GM21423 (cell line): ENCODE data around the gene DDR2.
"Not testable (repeated sequence)": the region's sequence is repeated elsewhere in the genome, so short reads cannot be mapped to it uniquely, and the experiment has no call there.

ENCODE experiments used
- ATAC-seq: cut with Tn5 transposase; IDR thresholded peaks from one replicate; pipeline ENCODE4 v1.9.1; 2021; ENCODE audit warnings: mild to moderate bottlenecking, moderate library complexity; ENCODE audit not compliant: unreplicated experiment

The DDR2 gene

DNA sequence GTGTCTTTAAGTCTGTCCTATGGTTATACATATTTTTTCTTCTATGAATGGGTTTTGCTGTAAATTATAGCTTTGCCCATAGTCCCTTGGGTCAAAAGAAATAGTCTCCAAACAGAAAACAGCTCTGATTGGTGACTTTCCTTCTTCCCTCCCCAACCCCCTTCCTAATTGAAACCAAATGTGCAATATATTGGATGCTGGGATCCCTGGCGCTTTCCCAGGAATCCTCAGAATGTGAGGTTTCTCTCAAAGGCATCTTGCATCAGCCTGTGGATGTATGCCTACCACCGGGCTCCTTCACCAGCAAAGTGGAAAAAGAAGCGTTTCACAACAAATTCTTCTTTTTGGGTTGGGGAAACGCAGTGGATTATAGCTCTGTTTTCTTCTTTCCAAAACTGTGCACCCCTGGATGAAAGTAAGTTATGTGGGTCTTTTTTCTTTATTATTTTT lies at the start of gene DDR2:
Gene DDR2 (plus strand): TSS at position 248 of the 450 bp plus-strand sequence. CDS start 86,600 bp downstream, outside the sequence.
- no peak for ATAC-seq

DNA sequence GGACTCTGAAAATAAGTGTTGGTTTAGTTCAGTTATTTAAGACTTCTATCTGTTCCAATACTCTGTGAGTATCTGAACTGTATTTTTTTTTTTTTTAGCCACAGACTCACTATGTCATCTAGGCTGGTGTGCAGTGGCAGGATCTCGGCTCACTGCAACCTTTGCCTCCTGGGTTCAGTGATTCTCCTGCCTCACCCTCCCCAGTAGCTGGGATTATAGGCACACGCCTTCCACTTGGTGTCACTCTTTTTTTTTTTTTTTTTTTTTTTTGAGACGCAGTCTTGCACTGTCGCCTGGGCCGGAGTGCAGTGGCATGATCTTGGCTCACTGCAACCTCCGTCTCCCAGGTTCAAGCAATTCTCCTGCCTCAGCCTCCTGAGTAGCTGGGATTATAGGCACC lies 49.4 kb upstream of the DDR2 start:
- ATAC-seq = not testable (repeated sequence)

- ATAC-seq = not testable (repeated sequence)
These were observed 47.2 kb upstream of the DDR2 start for GRCh38 chr1:162585101-162585500.

DNA sequence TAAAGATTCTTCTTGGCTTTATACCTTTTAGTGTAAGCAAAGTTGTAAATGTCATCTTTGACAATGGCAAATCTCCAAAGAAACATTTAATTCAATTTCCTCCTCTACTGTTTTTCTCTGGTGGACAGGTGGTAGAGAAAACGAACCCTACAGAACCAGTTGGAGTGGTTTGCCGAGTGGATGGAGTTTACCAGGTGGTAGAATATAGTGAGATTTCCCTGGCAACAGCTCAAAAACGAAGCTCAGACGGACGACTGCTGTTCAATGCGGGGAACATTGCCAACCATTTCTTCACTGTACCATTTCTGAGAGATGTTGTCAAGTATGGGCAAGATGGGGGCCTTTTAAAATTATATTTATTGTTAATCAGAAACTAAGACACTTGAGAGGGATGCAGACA lies 44.9 kb upstream of the DDR2 start:
- no peak for ATAC-seq

- no peak for ATAC-seq
These were observed 44.5 kb upstream of the DDR2 start for GRCh38 chr1:162587761-162588260.

DNA sequence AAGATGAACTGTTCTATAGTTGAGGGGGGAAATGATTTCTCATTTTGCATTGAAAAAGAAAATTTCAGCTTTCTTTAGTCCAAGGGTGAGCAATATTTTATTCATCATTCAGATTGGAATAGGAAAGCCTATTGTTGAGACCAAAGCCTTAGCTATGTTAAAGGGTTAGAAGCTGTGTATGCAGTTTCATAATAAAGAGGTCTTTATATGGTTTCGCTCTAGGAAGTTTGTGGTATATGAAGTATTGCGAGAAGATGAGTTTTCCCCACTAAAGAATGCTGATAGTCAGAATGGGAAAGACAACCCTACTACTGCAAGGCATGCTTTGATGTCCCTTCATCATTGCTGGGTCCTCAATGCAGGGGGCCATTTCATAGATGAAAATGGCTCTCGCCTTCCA lies 42.2 kb upstream of the DDR2 start:
- no peak for ATAC-seq

GRCh38 chr1:162590686-162591085 lies 41.6 kb upstream of the DDR2 start:
- no peak for ATAC-seq

DNA sequence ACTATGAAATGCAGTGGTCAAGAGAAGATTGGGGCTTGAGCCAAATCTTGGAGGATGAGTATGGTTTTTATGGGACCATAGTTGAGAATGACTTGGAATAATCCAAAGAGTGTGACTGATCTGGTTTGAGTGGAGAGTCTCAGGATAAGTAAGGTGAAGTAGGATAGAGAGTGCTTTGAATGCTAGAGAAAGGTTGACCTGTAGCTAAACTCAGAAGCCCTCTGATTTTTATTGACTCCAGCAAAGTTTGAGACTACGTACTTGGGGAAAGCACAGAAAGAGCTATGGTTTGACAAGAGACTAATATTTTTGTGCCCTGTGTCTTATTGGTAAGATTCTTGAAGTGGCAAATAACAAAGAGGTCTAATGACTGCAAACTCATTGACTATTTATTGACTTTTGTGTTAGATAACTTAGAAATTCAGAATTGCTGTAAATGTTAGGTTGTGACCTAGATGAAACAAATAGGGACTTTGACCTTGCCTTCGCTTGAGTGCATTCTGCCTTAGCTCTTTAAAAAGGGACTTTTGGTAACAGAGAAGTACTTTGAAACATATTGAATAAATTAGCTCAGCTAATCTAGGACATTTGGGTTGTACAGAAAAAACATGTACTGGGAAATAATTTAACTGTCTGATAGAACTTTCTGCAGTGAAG lies 35.6 kb upstream of the DDR2 start:
- ATAC-seq = no peak

DNA sequence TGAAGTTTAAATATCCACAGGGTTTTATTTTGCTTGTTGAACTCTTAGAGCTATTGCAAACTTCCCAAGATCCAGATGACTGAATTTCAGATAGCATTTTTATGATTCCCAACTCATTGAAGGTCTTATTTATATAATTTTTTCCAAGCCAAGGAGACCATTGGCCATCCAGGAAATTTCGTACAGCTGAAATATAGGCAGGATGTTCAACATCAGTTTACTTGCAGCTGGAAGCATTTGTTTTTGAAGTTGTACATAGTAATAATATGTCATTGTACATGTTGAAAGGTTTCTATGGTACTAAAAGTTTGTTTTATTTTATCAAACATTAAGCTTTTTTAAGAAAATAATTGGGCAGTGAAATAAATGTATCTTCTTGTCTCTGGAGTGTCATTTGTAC lies 32.8 kb upstream of the DDR2 start:
- no peak for ATAC-seq

GRCh38 chr1:162603117-162603516 lies 29.1 kb upstream of the DDR2 start:
- ATAC-seq = not testable (repeated sequence)

DNA sequence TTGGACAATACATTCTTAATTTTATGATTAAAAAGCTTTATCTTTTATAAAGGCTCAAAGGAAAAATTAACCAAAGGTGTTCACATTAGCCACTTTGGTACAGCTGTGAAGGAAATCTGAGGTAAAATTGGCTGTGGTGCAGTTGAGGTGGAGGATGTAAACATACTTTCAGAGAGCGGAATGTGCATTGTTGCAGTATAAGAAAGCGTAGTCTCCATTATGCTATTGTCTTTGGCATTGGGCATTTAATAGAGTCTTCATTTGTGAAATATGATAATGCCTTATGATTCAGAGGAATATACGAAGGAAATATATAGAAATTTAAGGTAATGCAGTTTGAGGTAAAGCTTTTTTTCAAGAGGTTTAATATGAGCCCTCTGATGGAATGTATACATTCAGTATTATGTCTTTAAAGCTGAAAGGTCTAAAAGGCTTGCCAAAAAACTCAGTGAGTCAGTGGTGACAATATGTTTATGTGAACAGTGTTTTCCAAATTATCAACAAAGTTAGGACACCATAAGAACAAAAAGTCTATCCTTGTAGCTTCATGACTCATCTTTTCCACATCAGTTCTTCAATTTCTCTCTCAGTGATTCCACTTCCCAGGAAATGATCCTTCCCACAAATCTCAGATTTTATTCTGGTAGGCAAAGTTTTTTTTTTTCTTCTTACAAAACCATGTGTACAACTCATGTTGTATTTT lies 26.9 kb upstream of the DDR2 start:
- no peak for ATAC-seq

GRCh38 chr1:162609306-162609705 lies 23.0 kb upstream of the DDR2 start:
- no peak for ATAC-seq

GRCh38 chr1:162612606-162613400 lies 19.5 kb upstream of the DDR2 start:
- no peak for ATAC-seq

DNA sequence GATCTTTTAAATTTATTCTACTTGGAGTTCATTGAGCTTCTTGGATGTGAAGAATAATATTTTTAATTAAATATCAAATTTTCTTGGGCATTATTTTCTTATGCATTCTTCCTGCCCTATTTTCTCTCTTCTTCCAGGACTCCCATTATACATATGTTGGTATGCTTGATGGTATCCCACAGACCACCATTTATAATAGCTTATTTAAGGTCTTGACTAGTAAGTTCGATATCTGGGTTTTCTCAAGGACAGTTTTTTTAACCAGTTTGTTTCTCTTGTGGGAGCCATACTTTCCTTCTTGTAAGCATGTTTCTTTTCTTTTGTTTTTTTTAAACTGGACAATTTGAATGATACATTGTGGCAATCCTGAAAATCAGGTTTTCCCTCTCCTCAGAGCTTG lies 15.4 kb upstream of the DDR2 start:
- no peak for ATAC-seq

DNA sequence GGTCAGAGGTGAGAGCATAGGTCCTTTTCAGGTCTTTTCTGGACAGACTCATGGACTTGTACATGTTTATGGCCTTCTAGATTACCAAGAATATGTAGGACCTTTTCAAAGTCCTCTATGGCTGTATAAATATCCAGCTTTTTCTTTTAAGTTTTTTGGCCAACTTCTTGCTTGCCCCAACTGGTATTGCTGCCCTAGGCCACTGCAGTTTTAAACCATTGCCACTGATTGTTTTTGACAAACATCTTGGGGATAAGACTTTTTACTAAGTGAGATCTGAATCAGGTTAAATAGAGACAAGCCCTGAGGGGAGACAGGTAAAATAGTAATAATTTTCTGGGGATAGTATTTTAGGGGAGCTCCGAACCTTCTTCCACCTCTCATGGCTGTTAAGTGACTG lies 14.8 kb upstream of the DDR2 start:
- no peak for ATAC-seq

DNA sequence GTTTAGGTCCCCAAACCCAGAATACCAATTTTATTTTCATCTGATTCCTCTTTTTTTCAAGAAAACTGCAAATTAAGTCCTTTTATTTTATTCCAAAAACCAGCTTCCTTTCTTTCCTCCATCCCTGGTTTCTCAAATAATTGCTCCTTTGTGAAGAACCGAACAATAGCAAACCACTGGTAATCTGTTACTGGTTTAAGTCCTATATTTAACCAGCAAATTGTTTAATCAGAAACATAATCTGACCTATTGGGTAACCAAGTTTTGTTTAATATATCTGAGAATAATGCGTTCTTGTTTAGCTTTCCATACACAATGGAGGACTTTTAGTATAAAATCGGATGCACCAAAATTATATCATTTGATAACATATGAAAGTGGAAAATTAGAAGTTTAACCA lies 13.2 kb upstream of the DDR2 start:
- no peak for ATAC-seq

DNA sequence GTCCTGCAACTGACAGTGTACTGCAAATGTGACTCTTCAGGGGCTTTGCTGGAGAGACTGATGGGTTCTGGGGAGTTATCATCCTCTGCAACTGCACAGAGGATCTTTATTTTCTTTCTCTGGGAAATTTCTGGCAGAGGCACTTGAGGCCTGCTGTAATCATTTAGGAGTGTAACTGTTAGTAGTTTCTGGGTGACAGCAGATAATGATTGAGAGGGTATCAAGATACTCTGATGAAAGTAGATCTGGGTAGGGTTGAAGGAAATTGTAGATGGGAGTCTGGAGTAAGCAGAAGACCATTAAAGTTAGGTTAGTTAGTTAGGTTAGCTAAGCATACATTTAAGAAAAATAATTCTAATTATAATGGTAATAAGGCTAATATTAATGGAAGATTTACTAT lies 11.0 kb upstream of the DDR2 start:
- ATAC-seq = no peak

GRCh38 chr1:162625679-162626078 lies 6.6 kb upstream of the DDR2 start:
- ATAC-seq = no peak

DNA sequence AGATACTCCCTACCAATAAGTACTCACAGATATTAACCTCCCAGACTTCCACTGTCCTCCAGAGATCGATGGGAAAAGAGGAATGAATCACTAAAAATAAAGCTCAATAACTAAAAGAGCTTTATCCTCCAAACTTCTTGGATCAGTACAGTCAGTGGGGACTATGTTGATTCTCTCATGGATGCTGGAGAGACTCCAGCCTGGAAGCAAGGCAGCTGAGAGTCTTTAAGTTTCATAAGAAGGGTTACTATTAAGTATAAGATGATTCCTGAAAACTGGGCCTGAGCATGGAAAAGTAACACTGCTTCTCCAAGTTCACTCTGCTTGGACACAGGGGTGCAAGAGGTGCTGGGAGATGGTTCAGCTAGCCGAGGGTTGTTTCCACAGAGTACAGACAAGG lies 6.2 kb upstream of the DDR2 start:
- ATAC-seq = no peak

GRCh38 chr1:162626761-162627160 lies 5.5 kb upstream of the DDR2 start:
- no peak for ATAC-seq

GRCh38 chr1:162627662-162628296 lies 4.5 kb upstream of the DDR2 start:
- no peak for ATAC-seq
